DND-41 (cell line): ENCODE data around the gene OR6K3.
"Not testable (repeated sequence)": the region's sequence is repeated elsewhere in the genome, so short reads cannot be mapped to it uniquely, and the experiment has no call there.

ENCODE experiments used
- CTCF ChIP-seq: IDR thresholded peaks from 2 replicates; pipeline ENCODE4 v1.5.1; 2012; ENCODE audit warnings: borderline replicate concordance, low read length, moderate library complexity, mild to moderate bottlenecking; ENCODE audit not compliant: poor library complexity, severe bottlenecking; ENCODE audit errors: extremely low read depth
- EZH2 ChIP-seq: IDR thresholded peaks from 3 replicates; pipeline ENCODE4 v1.6.1; 2012; ENCODE audit warnings: borderline replicate concordance, low read depth, mild to moderate bottlenecking, moderate library complexity, low read length, inconsistent platforms; ENCODE audit not compliant: severe bottlenecking

GRCh38 chr1:158688343-158688742 lies 32.2 kb downstream of the OR6K3 start:
- not testable (repeated sequence) for TF ChIP-seq CTCF, EZH2
